OCI-LY7 (cell line): ENCODE results near the gene PDIA2. TPM values are rescaled to one million over a fixed set of nuclear protein-coding genes. Genes with fewer than 3 reads are reported as not detected.

Source experiments
- BruUV-seq: library from RNA; stranded (reverse); fragments of 400-500 nt; replicated peaks from 2 replicates; lab custom pipeline; 2021; lab: Mats Ljungman, UMichigan
- CTCF ChIA-PET: fragments of 300-600 bp; sonication (Branson Sonifier 250); formaldehyde crosslinking; loops from one replicate; lab custom pipeline; 2022; ENCODE audit warnings: antibody characterized with exemption; ENCODE audit not compliant: unreplicated experiment; lab: Charles Lee
- POLR2A ChIA-PET: fragments of 300-600 bp; sonication (Branson Sonifier 250); formaldehyde crosslinking; loops from one replicate; lab custom pipeline; 2022; ENCODE audit warnings: antibody characterized with exemption; lab: Charles Lee
- DNase-seq: peaks from one replicate; pipeline ENCODE4 v3.0.0-alpha.2; 2015; ENCODE audit warnings: low spot score
- H2AFZ ChIP-seq: fragments of 200-600 bp; sonication (generic), shearing (Covaris generic); 2 replicates; pipeline ENCODE4 v1.6.1; 2014; ENCODE audit warnings: mild to moderate bottlenecking, antibody characterized with exemption, low read length, moderate library complexity
- H3K27ac ChIP-seq: fragments of 200-600 bp; sonication (generic); 2 replicates; pipeline ENCODE4 v1.5.1; 2014; ENCODE audit warnings: mixed run types, low read depth, mild to moderate bottlenecking, moderate library complexity, low read length, inconsistent platforms; ENCODE audit not compliant: poor library complexity, severe bottlenecking
- H3K36me3 ChIP-seq: fragments of 200-600 bp; sonication (generic); 2 replicates; pipeline ENCODE4 v1.6.1; 2014; ENCODE audit warnings: mild to moderate bottlenecking, antibody characterized with exemption, low read length, moderate library complexity, mixed read lengths; ENCODE audit not compliant: insufficient read depth
- H3K4me1 ChIP-seq: fragments of 200-600 bp; sonication (generic); 2 replicates; pipeline ENCODE4 v1.5.1; 2014; ENCODE audit warnings: mild to moderate bottlenecking, low read length; ENCODE audit not compliant: insufficient read depth, poor library complexity, severe bottlenecking
- H3K4me2 ChIP-seq: fragments of 200-600 bp; sonication (generic); 2 replicates; pipeline ENCODE4 v1.6.1; 2014; ENCODE audit warnings: mild to moderate bottlenecking, low read length
- H3K4me3 ChIP-seq: fragments of 200-600 bp; sonication (generic); 2 replicates; pipeline ENCODE4 v1.5.1; 2014; ENCODE audit warnings: mild to moderate bottlenecking, low read depth, low read length; ENCODE audit not compliant: poor library complexity, severe bottlenecking
- H3K79me2 ChIP-seq: fragments of 200-600 bp; sonication (generic); 2 replicates; pipeline ENCODE4 v1.6.1; 2016; ENCODE audit warnings: low read depth, mild to moderate bottlenecking, low read length, moderate library complexity, mixed read lengths; ENCODE audit not compliant: insufficient read depth
- H3K9me2 ChIP-seq: fragments of 200-600 bp; sonication (generic); 2 replicates; pipeline ENCODE4 v1.6.1; 2016; ENCODE audit warnings: mild to moderate bottlenecking, low read length, mixed read lengths; ENCODE audit not compliant: insufficient read depth
- H3K9me3 ChIP-seq: fragments of 200-600 bp; sonication (generic); 2 replicates; pipeline ENCODE4 v1.6.1; 2014; ENCODE audit warnings: mild to moderate bottlenecking, mixed run types, low read length, mixed read lengths
- H4K20me1 ChIP-seq: fragments of 200-600 bp; sonication (generic); 2 replicates; pipeline ENCODE4 v1.6.1; 2014; ENCODE audit warnings: mild to moderate bottlenecking, antibody characterized with exemption, low read length, moderate library complexity, mixed read lengths; ENCODE audit not compliant: insufficient read depth
- CTCF ChIP-seq: fragments of 200-600 bp; sonication (generic); conservative IDR thresholded peaks from 2 replicates; pipeline ENCODE4 v1.5.1; 2014; ENCODE audit warnings: mild to moderate bottlenecking, antibody characterized with exemption, low read length, moderate library complexity, mixed read lengths
- EZH2phosphoT487 ChIP-seq: fragments of 200-600 bp; sonication (generic); IDR thresholded peaks from 2 replicates; pipeline ENCODE4 v1.6.1; 2018; ENCODE audit warnings: low read depth, borderline replicate concordance, mild to moderate bottlenecking, mixed run types, antibody characterized with exemption, low read length, moderate library complexity, mixed read lengths
- intact Hi-C: fragments of 100-400 bp; cut with micrococcal nuclease; formaldehyde crosslinking; loops from one replicate; pipeline ENCODE4 v1.10.0; 2022; ENCODE audit not compliant: unreplicated experiment
- total RNA-seq, 2 experiments: library from RNA; depleted of rRNA in 1 of 2; stranded (reverse); fragments of >200 nt in 1 of 2; shearing (Covaris generic) in 1 of 2; gene quantifications; 2 replicates each; pipeline ENCODE4 v1.2.3, GENCODE V29; 2014 to 2022

The PDIA2 gene
- total RNA-seq, 2 experiments from 2014 or later: not detected

- TF ChIP-seq EZH2phosphoT487 (no peak), CTCF (peak; percentile 42)
- no peak overlapping the region for H2AFZ ChIP-seq
- no TSS peak for BruUV-seq
- peaks cover 5% of the 10 kb centered on the region; the same call in 1 of the 2 replicates for H3K36me3 ChIP-seq
- intact Hi-C loops: no loop called here
- no peaks in the 10 kb centered on the region for H3K79me2 ChIP-seq
- POLR2A ChIA-PET: no interaction called here
- H4K20me1 ChIP-seq: peaks cover 4% of the 10 kb centered on the region; the same call in 1 of the 2 replicates
- no peaks in the 10 kb centered on the region for H3K9me3 ChIP-seq
- peaks cover 3% of the 10 kb centered on the region for H3K4me1 ChIP-seq
- no peak overlapping the region for H3K4me2 ChIP-seq
- no peak for DNase-seq
- no peaks in the 10 kb centered on the region for H3K9me2 ChIP-seq
- CTCF ChIA-PET: no interaction called here
- H3K4me3 ChIP-seq: no peak overlapping the region
- no peak overlapping the region for H3K27ac ChIP-seq
Measured at GRCh38 chr16:318628-319027, 35.7 kb downstream of the PDIA2 start.

GRCh38 chr16:320206-320605 lies 37.2 kb downstream of the PDIA2 start:
- DNase-seq: no peak
- peaks cover 19% of the 10 kb centered on the region for H3K4me1 ChIP-seq
- intact Hi-C loops: no loop called here
- BruUV-seq: no TSS peak
- ChIA-PET CTCF (no interaction called here), POLR2A (no interaction called here)
- no peak overlapping the region for H3K27ac ChIP-seq
- no peaks in the 10 kb centered on the region; the same call in 1 of the 2 replicates for H3K79me2 ChIP-seq
- no peak for TF ChIP-seq EZH2phosphoT487
- no peak for TF ChIP-seq CTCF
- no peak overlapping the region for H3K4me2 ChIP-seq
- H4K20me1 ChIP-seq: peaks cover 4% of the 10 kb centered on the region; the same call in 1 of the 2 replicates
- H3K9me3 ChIP-seq: no peaks in the 10 kb centered on the region
- no peak overlapping the region for H2AFZ ChIP-seq
- H3K36me3 ChIP-seq: no peaks in the 10 kb centered on the region
- no peaks in the 10 kb centered on the region for H3K9me2 ChIP-seq
- H3K4me3 ChIP-seq: no peak overlapping the region

GRCh38 chr16:321532-321931 lies 38.6 kb downstream of the PDIA2 start:
- H3K4me2 ChIP-seq: no peak overlapping the region
- BruUV-seq: no TSS peak
- no peak overlapping the region for H2AFZ ChIP-seq
- CTCF ChIA-PET: no interaction called here
- TF ChIP-seq CTCF: no peak
- no peak for TF ChIP-seq EZH2phosphoT487
- no peaks in the 10 kb centered on the region for H3K9me2 ChIP-seq
- intact Hi-C loops: no loop called here
- H3K79me2 ChIP-seq: no peaks in the 10 kb centered on the region; the same call in 1 of the 2 replicates
- peaks cover 26% of the 10 kb centered on the region for H3K4me1 ChIP-seq
- H3K27ac ChIP-seq: no peak overlapping the region
- POLR2A ChIA-PET: no interaction called here
- H3K4me3 ChIP-seq: no peak overlapping the region
- no peak for DNase-seq
- no peaks in the 10 kb centered on the region for H3K9me3 ChIP-seq
- H3K36me3 ChIP-seq: no peaks in the 10 kb centered on the region
- H4K20me1 ChIP-seq: peaks cover 4% of the 10 kb centered on the region; the same call in 1 of the 2 replicates
